H9 (cell line): ENCODE results near the gene MARCHF7. TPM values are rescaled to one million over a fixed set of nuclear protein-coding genes. Genes with fewer than 3 reads are reported as not detected.

Experiments used
- DNase-seq: peaks from one replicate; pipeline ENCODE4 v3.0.0-alpha.2; 2017
- H2AFZ ChIP-seq: one replicate; pipeline ENCODE4 v1.6.1; 2013; ENCODE audit warnings: mild to moderate bottlenecking, low read length, control low read depth, moderate library complexity
- H2AK5ac ChIP-seq: 2 replicates; pipeline ENCODE4 v1.6.1; 2013; ENCODE audit warnings: low read length, control low read depth, mixed read lengths; ENCODE audit not compliant: insufficient read length
- H2BK120ac ChIP-seq: one replicate; pipeline ENCODE4 v1.6.1; 2013; ENCODE audit warnings: low read depth, mild to moderate bottlenecking, low read length, control low read depth, inconsistent platforms; ENCODE audit not compliant: poor library complexity, severe bottlenecking
- H2BK12ac ChIP-seq: 2 replicates; pipeline ENCODE4 v1.6.1; 2013; ENCODE audit warnings: low read length, control low read depth, mixed read lengths, low read depth; ENCODE audit not compliant: insufficient read length
- H2BK15ac ChIP-seq: 2 replicates; pipeline ENCODE4 v1.6.1; 2013; ENCODE audit warnings: low read depth, low read length, control low read depth
- H2BK20ac ChIP-seq: one replicate; pipeline ENCODE4 v1.6.1; 2013; ENCODE audit warnings: low read depth, mild to moderate bottlenecking, low read length, control low read depth, inconsistent platforms; ENCODE audit not compliant: poor library complexity, severe bottlenecking
- H2BK5ac ChIP-seq: 2 replicates; pipeline ENCODE4 v1.6.1; 2013; ENCODE audit warnings: low read length, control low read depth, mixed read lengths; ENCODE audit not compliant: insufficient read length
- H3K14ac ChIP-seq: 2 replicates; pipeline ENCODE4 v1.6.1; 2013; ENCODE audit warnings: low read length, control low read depth; ENCODE audit not compliant: insufficient read depth
- H3K18ac ChIP-seq: 2 replicates; pipeline ENCODE4 v1.6.1; 2013; ENCODE audit warnings: low read depth, mild to moderate bottlenecking, mixed read lengths, low read length, control low read depth; ENCODE audit not compliant: insufficient read length
- H3K23ac ChIP-seq: 2 replicates; pipeline ENCODE4 v1.6.1; 2013; ENCODE audit warnings: low read length, control low read depth, mixed read lengths, low read depth; ENCODE audit not compliant: insufficient read length
- H3K23me2 ChIP-seq: 2 replicates; pipeline ENCODE4 v1.6.1; 2013; ENCODE audit warnings: low read depth, mild to moderate bottlenecking, mixed read lengths, low read length, control low read depth; ENCODE audit not compliant: insufficient read length, poor library complexity, severe bottlenecking
- H3K27ac ChIP-seq: 2 replicates; pipeline ENCODE4 v1.5.1; 2013; ENCODE audit warnings: low read length, control low read depth, mixed read lengths, low read depth; ENCODE audit not compliant: insufficient read length
- H3K27me3 ChIP-seq: 2 replicates; pipeline ENCODE4 v1.6.1; 2013; ENCODE audit warnings: low read length, control low read depth, inconsistent platforms; ENCODE audit not compliant: insufficient read depth
- H3K4ac ChIP-seq: 2 replicates; pipeline ENCODE4 v1.6.1; 2013; ENCODE audit warnings: low read depth, mild to moderate bottlenecking, control low read depth, inconsistent platforms, low read length, moderate library complexity
- H3K4me1 ChIP-seq: 2 replicates; pipeline ENCODE4 v1.6.1; 2013; ENCODE audit warnings: low read length, control low read depth, inconsistent platforms; ENCODE audit not compliant: insufficient read depth
- H3K4me2 ChIP-seq: 2 replicates; pipeline ENCODE4 v1.6.1; 2013; ENCODE audit warnings: low read length, control low read depth, mixed read lengths; ENCODE audit not compliant: insufficient read length, insufficient read depth
- H3K56ac ChIP-seq: 2 replicates; pipeline ENCODE4 v1.6.1; 2013; ENCODE audit warnings: low read depth, mild to moderate bottlenecking, mixed read lengths, low read length, control low read depth; ENCODE audit not compliant: insufficient read length
- H3K79me1 ChIP-seq: 2 replicates; pipeline ENCODE4 v1.6.1; 2013; ENCODE audit warnings: low read depth, mild to moderate bottlenecking, moderate library complexity, low read length, control low read depth, inconsistent platforms; ENCODE audit not compliant: insufficient read depth, poor library complexity, severe bottlenecking
- H3K79me2 ChIP-seq: 2 replicates; pipeline ENCODE4 v1.6.1; 2013; ENCODE audit warnings: low read length, control low read depth, inconsistent platforms; ENCODE audit not compliant: insufficient read depth
- H3K9ac ChIP-seq: 2 replicates; pipeline ENCODE4 v1.6.1; 2013; ENCODE audit warnings: low read length, control low read depth, mixed read lengths; ENCODE audit not compliant: insufficient read length; ENCODE audit errors: extremely low read depth
- H3K9me3 ChIP-seq: one replicate; pipeline ENCODE4 v1.6.1; 2013; ENCODE audit warnings: low read depth, low read length, inconsistent platforms; ENCODE audit not compliant: control insufficient read depth
- H3T11ph ChIP-seq: one replicate; pipeline ENCODE4 v1.6.1; 2013; ENCODE audit warnings: mild to moderate bottlenecking, low read length, control low read depth, inconsistent platforms
- H4K20me1 ChIP-seq: one replicate; pipeline ENCODE4 v1.6.1; 2013; ENCODE audit not compliant: control insufficient read depth, insufficient read length, insufficient read depth
- H4K5ac ChIP-seq: 2 replicates; pipeline ENCODE4 v1.6.1; 2013; ENCODE audit warnings: low read depth, mild to moderate bottlenecking, mixed read lengths, low read length, control low read depth; ENCODE audit not compliant: insufficient read length
- H4K8ac ChIP-seq: replicated peaks from 2 replicates; pipeline ENCODE4 v1.6.1; 2013; ENCODE audit warnings: low read length, control low read depth, mixed read lengths, low read depth; ENCODE audit not compliant: insufficient read length
- H4K91ac ChIP-seq: 2 replicates; pipeline ENCODE4 v1.6.1; 2013; ENCODE audit warnings: low read depth, mild to moderate bottlenecking, moderate library complexity, mixed read lengths, low read length, control low read depth; ENCODE audit not compliant: insufficient read length
- H3K27ac Mint-ChIP-seq, 3 experiments: 2 replicates in 2 of 3; 3 replicates in 1 of 3; pipeline ENCODE4 v1.8.0; 2020 to 2021; ENCODE audit warnings: mixed read lengths in 3 of 3, mild to moderate bottlenecking in 1 of 3, moderate library complexity in 1 of 3
- H3K27me3 Mint-ChIP-seq: 2 replicates; pipeline ENCODE4 v1.8.0; 2021; ENCODE audit warnings: low read depth, mild to moderate bottlenecking, moderate library complexity, mixed read lengths
- H3K36me3 Mint-ChIP-seq, 3 experiments: 2 replicates in 2 of 3; 3 replicates in 1 of 3; pipeline ENCODE4 v1.8.0; 2020 to 2021; ENCODE audit warnings: low read depth in 3 of 3, mixed read lengths in 3 of 3; ENCODE audit not compliant: insufficient read depth in 1 of 3
- H3K4me1 Mint-ChIP-seq, 2 experiments: 2 replicates each; pipeline ENCODE4 v1.8.0; 2020; ENCODE audit warnings: mixed read lengths in 2 of 2
- H3K4me3 Mint-ChIP-seq, 2 experiments: 2 replicates in 1 of 2; 3 replicates in 1 of 2; pipeline ENCODE4 v1.8.0; 2020 to 2021; ENCODE audit warnings: mild to moderate bottlenecking in 2 of 2, mixed read lengths in 2 of 2, moderate library complexity in 1 of 2
- H3K9me3 Mint-ChIP-seq, 2 experiments: 2 replicates in 1 of 2; 3 replicates in 1 of 2; pipeline ENCODE4 v1.8.0; 2020; ENCODE audit warnings: mild to moderate bottlenecking in 2 of 2, mixed read lengths in 2 of 2, moderate library complexity in 1 of 2
- CTCF ChIP-seq: fragments of 200-600 bp; sonication (generic); conservative IDR thresholded peaks from 3 replicates; pipeline ENCODE4 v1.8.0; 2021; ENCODE audit warnings: antibody characterized with exemption, mild to moderate bottlenecking
- WGBS: extraction: QIAGEN DNeasy Blood & Tissue Kit; methylation state at CpG from one replicate; pipeline ENCODE4 v1.1.7; 2013; ENCODE audit warnings: missing lambda C conversion rate, low lambda C conversion rate, mixed read lengths; ENCODE audit not compliant: insufficient read length; ENCODE audit errors: extremely low coverage; 5-methylcytosine and 5-hydroxymethylcytosine counted together
- total RNA-seq: library from RNA; stranded (reverse); gene quantifications from 2 replicates; pipeline ENCODE4 v1.2.1, GENCODE V29; 2021

MARCHF7 gene
- total RNA-seq, 1 experiment from 2014 or later: 111 TPM

- H2AFZ ChIP-seq: no peak overlapping the region
- no peak overlapping the region for H2AK5ac ChIP-seq
- no peak overlapping the region for H3K4ac ChIP-seq
- H2BK12ac ChIP-seq: no peak overlapping the region
- H3K27ac ChIP-seq: no peak overlapping the region
- no peak overlapping the region for H3K18ac ChIP-seq
- no peaks in the 10 kb centered on the region for H3K79me2 ChIP-seq
- peaks cover 6% of the 10 kb centered on the region in 2 experiments for H3K4me1 Mint-ChIP-seq
- H3K23ac ChIP-seq: no peak overlapping the region
- H3K23me2 ChIP-seq: no peaks in the 10 kb centered on the region
- H3K9ac ChIP-seq: no peak overlapping the region
- no peaks in the 10 kb centered on the region for H3K79me1 ChIP-seq
- peaks cover 0 to 7% (median 0%) of the 10 kb centered on the region in 3 experiments; a peak in 2 of 7 replicates for H3K36me3 Mint-ChIP-seq
- no peaks in the 10 kb centered on the region for H4K20me1 ChIP-seq
- no peaks in the 10 kb centered on the region for H3K27me3 Mint-ChIP-seq
- H3K4me3 Mint-ChIP-seq: no peak overlapping the region
- no peak overlapping the region for H4K8ac ChIP-seq
- no CpG with 5 or more reads among the region's 5 CpGs for WGBS
- H2BK120ac ChIP-seq: no peak overlapping the region
- no peak overlapping the region for H4K5ac ChIP-seq
- H3K27ac Mint-ChIP-seq: no peak overlapping the region; a peak in 1 of 7 replicates
- no peak overlapping the region for H3K14ac ChIP-seq
- no peaks in the 10 kb centered on the region for H3K9me3 ChIP-seq
- H2BK15ac ChIP-seq: no peak overlapping the region
- H3K9me3 Mint-ChIP-seq: no peaks in the 10 kb centered on the region
- no peak overlapping the region for H3K56ac ChIP-seq
- no peak for TF ChIP-seq CTCF
- no peak overlapping the region for H3K4me2 ChIP-seq
- no peak for DNase-seq
- no peak overlapping the region for H4K91ac ChIP-seq
- no peaks in the 10 kb centered on the region for H3K27me3 ChIP-seq
- H2BK20ac ChIP-seq: no peak overlapping the region
- no peaks in the 10 kb centered on the region for H3K4me1 ChIP-seq
- no peak overlapping the region for H3T11ph ChIP-seq
- H2BK5ac ChIP-seq: no peak overlapping the region
Observed at GRCh38 chr2:159703491-159703890, 8.8 kb upstream of the MARCHF7 start.
